PC-9 (cell line): Measurements from ENCODE around the gene TMEM107. TPM values are rescaled to one million over a fixed set of nuclear protein-coding genes. Genes with fewer than 3 reads are reported as not detected.

ENCODE experiments used
- BruUV-seq: library from RNA; stranded (reverse); fragments of 400-500 nt; replicated peaks from 2 replicates; lab custom pipeline; 2021; lab: Mats Ljungman, UMichigan
- CTCF ChIA-PET: fragments of 300-600 bp; sonication (Branson Sonifier 250); formaldehyde crosslinking; loops from one replicate; lab custom pipeline; 2022; ENCODE audit warnings: antibody characterized with exemption; lab: Charles Lee
- POLR2A ChIA-PET: fragments of 300-600 bp; sonication (Branson Sonifier 250); formaldehyde crosslinking; loops from one replicate; lab custom pipeline; 2022; ENCODE audit warnings: antibody characterized with exemption; ENCODE audit not compliant: unreplicated experiment; lab: Charles Lee
- DNase-seq, 2 experiments: peaks; one replicate each; pipeline versions ENCODE4 v3.0.0 to v3.0.0-alpha.2; 2015 to 2022; ENCODE audit warnings: mixed read lengths in 1 of 2
- H2AFZ ChIP-seq: fragments of 200-600 bp; sonication (generic); 2 replicates; pipeline ENCODE4 v1.8.1; 2017; ENCODE audit warnings: antibody characterized with exemption
- H3F3A ChIP-seq: fragments of 200-600 bp; sonication (generic); 2 replicates; pipeline ENCODE4 v1.8.1; 2017; ENCODE audit warnings: antibody characterized with exemption, mild to moderate bottlenecking, low read depth; ENCODE audit not compliant: insufficient read depth
- H3K27ac ChIP-seq: fragments of 200-600 bp; sonication (generic); 2 replicates; pipeline ENCODE4 v1.6.1; 2016; ENCODE audit warnings: mixed run types
- H3K27me3 ChIP-seq: fragments of 200-600 bp; sonication (generic); 2 replicates; pipeline ENCODE4 v1.6.1; 2016; ENCODE audit warnings: low read depth, mixed run types; ENCODE audit not compliant: insufficient read depth
- H3K36me3 ChIP-seq: fragments of 200-600 bp; sonication (generic); 2 replicates; pipeline ENCODE4 v1.6.1; 2016; ENCODE audit warnings: low read depth, mixed run types
- H3K4me1 ChIP-seq: fragments of 200-600 bp; sonication (generic); replicated peaks from 2 replicates; pipeline ENCODE4 v1.6.1; 2016; ENCODE audit warnings: mixed run types; ENCODE audit not compliant: insufficient read depth
- H3K4me2 ChIP-seq: fragments of 200-600 bp; sonication (generic); 2 replicates; pipeline ENCODE4 v1.6.1; 2017; ENCODE audit warnings: mixed run types
- H3K4me3 ChIP-seq: fragments of 200-600 bp; sonication (generic); 2 replicates; pipeline ENCODE4 v1.6.1; 2016; ENCODE audit warnings: mixed run types
- H3K79me2 ChIP-seq: fragments of 200-600 bp; sonication (generic); 2 replicates; pipeline ENCODE4 v1.6.1; 2017; ENCODE audit warnings: low read depth, mixed run types
- H3K9me2 ChIP-seq: fragments of 200-600 bp; sonication (generic); 2 replicates; pipeline ENCODE4 v1.8.1; 2017; ENCODE audit warnings: mild to moderate bottlenecking; ENCODE audit not compliant: insufficient read depth
- H3K9me3 ChIP-seq: fragments of 200-600 bp; sonication (generic); 2 replicates; pipeline ENCODE4 v1.8.1; 2016; ENCODE audit warnings: low read depth; ENCODE audit not compliant: insufficient read depth
- H4K20me1 ChIP-seq: fragments of 200-600 bp; sonication (generic); 2 replicates; pipeline ENCODE4 v1.8.1; 2017; ENCODE audit not compliant: insufficient read depth
- EZH2 ChIP-seq: fragments of 200-600 bp; sonication (generic); IDR thresholded peaks from 2 replicates; pipeline ENCODE4 v1.8.0; 2017; ENCODE audit warnings: antibody characterized with exemption, low read depth
- intact Hi-C: fragments of 100-400 bp; cut with micrococcal nuclease; formaldehyde crosslinking; loops from one replicate; pipeline ENCODE4 v1.10.0; 2022; ENCODE audit not compliant: unreplicated experiment
- total RNA-seq: library from RNA; stranded (reverse); gene quantifications from 2 replicates; pipeline ENCODE4 v1.2.3, GENCODE V29; 2021
- TF ChIP-seq, protein P1 (sequence below): fragments of 200-600 bp; sonication (generic); conservative IDR thresholded peaks from 2 replicates; pipeline ENCODE4 v1.6.1; 2017; ENCODE audit warnings: mixed run types, antibody characterized with exemption, mild to moderate bottlenecking, moderate library complexity

The TMEM107 gene
- total RNA-seq, 1 experiment from 2014 or later: 59.1 TPM

DNA sequence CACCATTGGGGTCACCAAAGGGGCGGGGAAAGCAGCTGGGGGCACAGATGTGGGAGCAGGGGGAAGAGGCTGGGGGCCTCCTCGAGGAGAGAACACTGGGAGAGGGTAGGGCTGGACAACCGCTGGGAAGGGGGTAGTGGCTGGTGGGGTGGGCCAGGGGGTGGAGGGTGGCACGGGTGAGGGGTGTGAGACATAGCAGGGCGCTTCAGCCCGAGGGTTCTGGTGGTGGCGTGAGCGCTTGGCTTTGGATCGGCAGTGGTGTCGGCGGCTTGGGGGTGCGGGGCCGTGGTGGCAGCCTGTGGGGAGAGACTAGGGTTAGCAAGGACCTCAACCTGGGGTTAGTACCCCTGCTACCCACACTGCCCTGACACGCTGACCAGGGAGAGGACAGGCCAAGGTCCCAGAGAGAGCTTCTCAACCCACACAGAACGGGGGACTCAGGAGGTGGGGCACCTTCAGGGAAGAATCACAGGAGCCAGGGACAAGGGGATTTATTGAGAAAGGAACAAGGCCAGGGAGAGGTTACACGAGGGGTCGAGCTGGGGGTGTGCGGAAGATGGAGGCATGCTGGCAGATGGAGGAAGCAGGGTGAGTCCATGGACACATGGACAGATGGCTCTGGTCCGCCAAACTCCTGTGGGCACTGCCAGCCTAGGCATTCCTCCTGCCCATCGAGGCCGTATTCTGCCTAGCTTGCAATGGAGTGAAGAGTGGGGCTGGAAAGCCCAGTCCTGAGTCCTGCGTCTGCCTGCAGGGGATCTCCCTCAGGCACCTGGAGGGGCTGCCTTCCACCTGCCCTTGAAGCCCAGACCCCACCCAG, 32.4 kb downstream of the TMEM107 start:
- intact Hi-C loops: no loop called here
- TF ChIP-seq, protein P1, sequence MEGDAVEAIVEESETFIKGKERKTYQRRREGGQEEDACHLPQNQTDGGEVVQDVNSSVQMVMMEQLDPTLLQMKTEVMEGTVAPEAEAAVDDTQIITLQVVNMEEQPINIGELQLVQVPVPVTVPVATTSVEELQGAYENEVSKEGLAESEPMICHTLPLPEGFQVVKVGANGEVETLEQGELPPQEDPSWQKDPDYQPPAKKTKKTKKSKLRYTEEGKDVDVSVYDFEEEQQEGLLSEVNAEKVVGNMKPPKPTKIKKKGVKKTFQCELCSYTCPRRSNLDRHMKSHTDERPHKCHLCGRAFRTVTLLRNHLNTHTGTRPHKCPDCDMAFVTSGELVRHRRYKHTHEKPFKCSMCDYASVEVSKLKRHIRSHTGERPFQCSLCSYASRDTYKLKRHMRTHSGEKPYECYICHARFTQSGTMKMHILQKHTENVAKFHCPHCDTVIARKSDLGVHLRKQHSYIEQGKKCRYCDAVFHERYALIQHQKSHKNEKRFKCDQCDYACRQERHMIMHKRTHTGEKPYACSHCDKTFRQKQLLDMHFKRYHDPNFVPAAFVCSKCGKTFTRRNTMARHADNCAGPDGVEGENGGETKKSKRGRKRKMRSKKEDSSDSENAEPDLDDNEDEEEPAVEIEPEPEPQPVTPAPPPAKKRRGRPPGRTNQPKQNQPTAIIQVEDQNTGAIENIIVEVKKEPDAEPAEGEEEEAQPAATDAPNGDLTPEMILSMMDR: no peak
- TF ChIP-seq EZH2: no peak
- Histone ChIP-seq H3K4me3 (no peak overlapping the region), H2AFZ (no peak overlapping the region), H3F3A (peaks cover 3% of the 10 kb centered on the region; the same call in 1 of the 2 replicates), H3K9me2 (no peaks in the 10 kb centered on the region), H3K4me2 (no peak overlapping the region), H4K20me1 (no peaks in the 10 kb centered on the region), H3K27me3 (no peaks in the 10 kb centered on the region), H3K36me3 (no peaks in the 10 kb centered on the region), H3K9me3 (no peaks in the 10 kb centered on the region), H3K79me2 (no peaks in the 10 kb centered on the region), H3K27ac (no peak overlapping the region), H3K4me1 (no peaks in the 10 kb centered on the region)
- DNase-seq: no peak
- no TSS peak for BruUV-seq
- ChIA-PET CTCF (no interaction called here), POLR2A (no interaction called here)

DNA sequence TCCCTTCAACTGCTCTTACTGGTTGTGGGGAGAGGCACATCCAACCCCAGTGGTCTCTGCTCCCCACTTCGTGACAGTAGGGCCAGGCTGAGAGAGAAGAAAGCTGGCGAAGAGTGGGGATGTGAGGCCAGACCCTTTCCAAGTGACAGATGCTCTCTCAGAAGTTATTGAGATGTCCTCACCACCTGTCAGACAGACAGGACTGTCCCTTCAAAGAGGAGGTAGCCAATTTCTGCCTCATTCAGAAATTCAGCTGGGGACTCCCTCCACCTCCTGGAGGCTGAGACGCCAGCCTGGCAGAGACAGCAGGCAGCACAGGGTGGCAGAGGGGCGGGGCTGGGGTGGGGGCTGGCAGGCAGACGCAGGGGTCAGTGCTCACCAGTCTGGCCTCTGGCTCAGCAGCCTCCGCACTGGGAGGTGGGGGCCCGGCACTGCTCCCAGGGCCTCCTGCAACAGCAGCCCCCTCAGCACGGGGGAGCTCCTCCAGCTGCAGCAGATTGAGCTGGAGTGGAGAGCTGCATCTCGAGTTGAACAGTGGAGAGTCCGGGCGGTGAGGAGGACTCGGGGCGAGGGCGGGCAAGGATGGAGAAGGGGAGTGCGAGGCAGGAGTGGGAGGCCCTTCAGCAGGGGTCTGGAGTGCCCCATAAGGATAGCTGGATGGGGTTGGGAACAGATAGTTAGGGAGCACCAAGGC, 33.1 kb downstream of the TMEM107 start:
- no peak overlapping the region for H3K27ac ChIP-seq

DNA sequence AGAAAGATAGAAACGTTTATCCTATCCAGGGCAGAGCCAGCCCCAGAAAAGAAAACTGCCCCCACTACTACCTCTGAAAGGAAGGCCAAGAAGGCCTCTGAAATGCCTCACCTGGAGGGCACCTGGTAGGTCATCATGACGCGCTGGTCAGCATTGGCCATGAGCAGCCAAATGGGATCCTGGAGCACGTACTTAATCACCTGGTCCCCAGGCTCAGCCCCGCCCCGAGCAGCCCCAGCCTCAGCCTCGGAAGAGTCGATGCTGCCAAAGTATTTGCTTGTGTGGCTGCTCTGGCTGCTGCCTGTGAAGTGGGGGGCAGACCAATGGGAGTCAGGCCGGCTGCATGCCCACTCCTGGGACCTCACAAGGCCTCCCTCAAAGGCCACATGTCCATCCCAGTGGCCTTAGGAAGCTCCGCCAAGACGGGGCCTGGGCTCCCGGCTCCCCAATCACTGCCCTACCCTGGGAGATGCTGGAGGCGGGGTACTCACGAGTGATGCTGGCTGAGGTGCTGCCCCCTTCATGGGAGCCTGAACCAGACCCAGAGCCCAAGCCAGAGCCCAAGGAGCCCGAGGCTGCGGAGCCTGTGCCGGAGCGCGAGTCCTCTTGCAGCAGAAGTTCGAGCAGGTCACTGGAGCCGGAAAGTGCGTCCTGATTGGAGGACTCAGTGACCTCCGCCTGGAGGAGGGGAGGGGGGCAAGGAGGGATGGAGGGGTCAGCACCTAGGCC, 33.9 kb downstream of the TMEM107 start:
- ChIA-PET CTCF (no interaction called here), POLR2A (no interaction called here)
- TF ChIP-seq, protein P1: no peak
- TF ChIP-seq EZH2: no peak
- no peaks in the 10 kb centered on the region for H3K27me3 ChIP-seq
- no peak overlapping the region for H3K4me2 ChIP-seq
- no peaks in the 10 kb centered on the region for H3K9me2 ChIP-seq
- no peaks in the 10 kb centered on the region for H4K20me1 ChIP-seq
- H3K79me2 ChIP-seq: no peaks in the 10 kb centered on the region
- intact Hi-C loops: no loop called here
- no peak for DNase-seq
- no peak overlapping the region for H2AFZ ChIP-seq
- H3K36me3 ChIP-seq: no peaks in the 10 kb centered on the region
- H3K9me3 ChIP-seq: no peaks in the 10 kb centered on the region
- no peak overlapping the region for H3K27ac ChIP-seq
- H3K4me1 ChIP-seq: peaks cover 6% of the 10 kb centered on the region; the same call in 1 of the 2 replicates
- peaks cover 12% of the 10 kb centered on the region; the same call in 1 of the 2 replicates for H3F3A ChIP-seq
- H3K4me3 ChIP-seq: no peak overlapping the region
- no TSS peak for BruUV-seq

More for the DNA sequence above, 33.1 kb downstream of the TMEM107 start:
- Histone ChIP-seq H2AFZ (no peak overlapping the region), H3K9me3 (no peaks in the 10 kb centered on the region), H4K20me1 (no peaks in the 10 kb centered on the region), H3K9me2 (no peaks in the 10 kb centered on the region), H3K4me1 (no peaks in the 10 kb centered on the region), H3K36me3 (no peaks in the 10 kb centered on the region), H3F3A (peaks cover 7% of the 10 kb centered on the region; the same call in 1 of the 2 replicates), H3K27me3 (no peaks in the 10 kb centered on the region), H3K79me2 (no peaks in the 10 kb centered on the region), H3K4me2 (no peak overlapping the region), H3K4me3 (no peak overlapping the region)
- intact Hi-C loops: no loop called here
- ChIA-PET POLR2A (no interaction called here), CTCF (no interaction called here)
- no TSS peak for BruUV-seq
- no peak for DNase-seq
- TF ChIP-seq, protein P1: no peak
- TF ChIP-seq EZH2: no peak
